ENCODE measurements around the gene ZNF511. TPM values are rescaled to one million over a fixed set of nuclear protein-coding genes. Genes with fewer than 3 reads are reported as not detected.

ZNF511 gene
- total and polyA plus RNA-seq, 9 of the 15 experiments (the other 6 are each of a cell fraction or from before 2014, with no cell fraction given) = 0.61 to 69.3 (median 40.1) TPM

DNA sequence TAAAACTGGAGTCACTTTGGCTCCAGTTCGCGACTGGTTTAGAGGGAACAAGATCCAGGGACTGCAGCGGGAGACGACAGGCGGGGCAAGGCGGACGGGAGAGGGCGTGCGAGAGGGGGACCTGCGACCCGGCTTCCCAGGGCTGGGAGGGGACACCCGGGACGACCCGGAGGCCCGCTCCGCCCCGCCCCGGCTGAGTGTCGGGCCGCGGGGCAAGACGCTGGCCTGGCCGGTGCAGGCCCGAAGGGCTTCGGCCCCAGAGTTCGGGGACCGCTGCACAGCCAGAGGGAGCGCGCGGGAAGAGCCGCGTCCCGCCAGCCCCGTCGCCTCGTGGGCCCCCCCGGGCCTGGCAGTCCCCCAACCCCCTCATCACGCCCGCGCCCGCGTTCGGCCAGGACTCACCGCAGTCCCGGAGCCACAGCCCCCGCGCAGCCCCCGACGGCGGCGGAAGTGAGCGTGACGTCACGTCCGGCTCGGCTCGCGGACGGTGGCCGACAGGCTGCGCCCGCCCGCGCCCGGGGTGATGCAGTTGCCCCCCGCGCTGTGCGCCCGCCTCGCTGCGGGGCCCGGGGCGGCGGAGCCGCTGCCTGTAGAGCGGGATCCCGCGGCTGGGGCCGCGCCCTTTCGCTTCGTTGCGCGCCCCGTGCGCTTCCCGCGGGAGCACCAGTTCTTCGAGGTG, at the start of gene ZNF511, which contains the start of gene TUBGCP2 (continued):
- TF ChIP-seq, protein P1, sequence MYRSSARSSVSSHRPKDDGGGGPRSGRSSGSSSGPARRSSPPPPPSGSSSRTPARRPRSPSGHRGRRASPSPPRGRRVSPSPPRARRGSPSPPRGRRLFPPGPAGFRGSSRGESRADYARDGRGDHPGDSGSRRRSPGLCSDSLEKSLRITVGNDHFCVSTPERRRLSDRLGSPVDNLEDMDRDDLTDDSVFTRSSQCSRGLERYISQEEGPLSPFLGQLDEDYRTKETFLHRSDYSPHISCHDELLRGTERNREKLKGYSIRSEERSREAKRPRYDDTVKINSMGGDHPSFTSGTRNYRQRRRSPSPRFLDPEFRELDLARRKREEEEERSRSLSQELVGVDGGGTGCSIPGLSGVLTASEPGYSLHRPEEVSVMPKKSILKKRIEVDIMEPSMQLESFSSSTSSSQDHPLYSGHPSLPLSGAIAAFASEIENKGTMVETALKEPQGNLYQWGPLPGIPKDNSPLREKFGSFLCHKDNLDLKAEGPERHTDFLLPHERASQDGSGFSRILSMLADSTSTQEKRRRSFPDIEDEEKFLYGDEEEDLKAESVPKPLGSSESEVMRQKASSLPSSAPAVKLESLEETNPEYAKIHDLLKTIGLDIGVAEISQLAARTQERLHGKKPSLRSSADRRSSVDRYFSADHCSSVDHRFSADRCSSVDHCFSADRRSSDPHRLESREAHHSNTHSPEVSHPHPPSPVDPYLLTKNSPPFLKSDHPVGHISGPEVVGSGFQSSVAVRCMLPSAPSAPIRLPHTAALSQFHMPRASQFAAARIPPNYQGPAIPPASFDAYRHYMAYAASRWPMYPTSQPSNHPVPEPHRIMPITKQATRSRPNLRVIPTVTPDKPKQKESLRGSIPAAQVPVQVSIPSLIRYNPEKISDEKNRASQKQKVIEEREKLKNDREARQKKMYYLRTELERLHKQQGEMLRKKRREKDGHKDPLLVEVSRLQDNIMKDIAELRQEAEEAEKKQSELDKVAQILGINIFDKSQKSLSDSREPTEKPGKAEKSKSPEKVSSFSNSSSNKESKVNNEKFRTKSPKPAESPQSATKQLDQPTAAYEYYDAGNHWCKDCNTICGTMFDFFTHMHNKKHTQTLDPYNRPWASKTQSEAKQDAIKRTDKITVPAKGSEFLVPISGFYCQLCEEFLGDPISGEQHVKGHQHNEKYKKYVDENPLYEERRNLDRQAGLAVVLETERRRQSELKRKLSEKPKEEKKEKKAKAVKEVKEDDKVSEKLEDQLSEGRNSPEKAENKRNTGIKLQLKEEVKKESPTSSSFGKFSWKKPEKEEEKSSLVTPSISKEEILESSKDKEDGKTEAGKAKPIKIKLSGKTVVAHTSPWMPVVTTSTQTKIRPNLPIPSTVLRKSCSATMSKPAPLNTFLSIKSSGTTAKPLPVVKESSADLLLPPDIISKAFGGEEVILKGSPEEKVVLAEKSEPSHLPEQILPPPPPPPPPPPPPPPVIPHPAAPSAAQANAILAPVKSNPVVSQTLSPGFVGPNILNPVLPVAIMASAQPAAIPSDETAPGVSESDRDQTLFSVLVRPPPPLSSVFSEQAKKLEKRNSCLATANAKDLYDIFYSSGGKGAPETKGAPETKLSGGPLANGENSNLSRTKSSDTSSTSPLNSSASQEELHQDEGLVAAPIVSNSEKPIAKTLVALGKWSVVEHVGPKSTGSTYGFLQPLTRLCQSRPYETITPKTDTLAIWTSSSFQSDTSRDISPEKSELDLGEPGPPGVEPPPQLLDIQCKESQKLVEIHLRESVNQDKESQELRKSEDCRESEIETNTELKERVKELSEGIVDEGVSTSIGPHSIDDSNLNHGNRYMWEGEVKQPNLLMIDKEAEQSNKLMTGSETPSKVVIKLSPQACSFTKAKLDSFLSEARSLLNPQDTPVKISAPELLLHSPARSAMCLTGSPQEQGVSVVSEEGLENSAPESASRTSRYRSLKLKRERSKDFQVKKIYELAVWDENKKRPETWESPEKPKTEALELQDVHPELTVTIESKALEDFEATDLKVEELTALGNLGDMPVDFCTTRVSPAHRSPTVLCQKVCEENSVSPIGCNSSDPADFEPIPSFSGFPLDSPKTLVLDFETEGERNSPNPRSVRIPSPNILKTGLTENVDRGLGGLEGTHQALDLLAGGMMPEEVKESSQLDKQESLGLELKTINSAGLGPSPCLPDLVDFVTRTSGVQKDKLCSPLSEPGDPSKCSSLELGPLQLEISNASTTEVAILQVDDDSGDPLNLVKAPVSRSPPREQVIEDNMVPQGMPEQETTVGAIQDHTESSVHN (IDR thresholded peaks at IDR 0.05; ENCODE audit: borderline replicate concordance in 1 of 2, low read depth in 1 of 2) = no peak
- TF ChIP-seq FOXJ2 (tag; IDR thresholded peaks at IDR 0.05) (no peak), CHD4 (IDR thresholded peaks at IDR 0.05; ENCODE audit: insufficient read depth, insufficient replicate concordance, low read depth, low read length, poor library complexity, severe bottlenecking) (no peak), ZNF830 (CRISPR knock-in tag; IDR thresholded peaks at IDR 0.05) (no peak), SLC30A9 (CRISPR knock-in tag; IDR thresholded peaks at IDR 0.05) (no peak), L3MBTL2 (IDR thresholded peaks at IDR 0.05) (peak; percentile 76), MEF2A (IDR thresholded peaks at IDR 0.05; ENCODE audit: control insufficient read depth, low read depth, low read length) (no peak), ARID1B (IDR thresholded peaks at IDR 0.05) (no peak)
- TF ChIP-seq, protein P2, sequence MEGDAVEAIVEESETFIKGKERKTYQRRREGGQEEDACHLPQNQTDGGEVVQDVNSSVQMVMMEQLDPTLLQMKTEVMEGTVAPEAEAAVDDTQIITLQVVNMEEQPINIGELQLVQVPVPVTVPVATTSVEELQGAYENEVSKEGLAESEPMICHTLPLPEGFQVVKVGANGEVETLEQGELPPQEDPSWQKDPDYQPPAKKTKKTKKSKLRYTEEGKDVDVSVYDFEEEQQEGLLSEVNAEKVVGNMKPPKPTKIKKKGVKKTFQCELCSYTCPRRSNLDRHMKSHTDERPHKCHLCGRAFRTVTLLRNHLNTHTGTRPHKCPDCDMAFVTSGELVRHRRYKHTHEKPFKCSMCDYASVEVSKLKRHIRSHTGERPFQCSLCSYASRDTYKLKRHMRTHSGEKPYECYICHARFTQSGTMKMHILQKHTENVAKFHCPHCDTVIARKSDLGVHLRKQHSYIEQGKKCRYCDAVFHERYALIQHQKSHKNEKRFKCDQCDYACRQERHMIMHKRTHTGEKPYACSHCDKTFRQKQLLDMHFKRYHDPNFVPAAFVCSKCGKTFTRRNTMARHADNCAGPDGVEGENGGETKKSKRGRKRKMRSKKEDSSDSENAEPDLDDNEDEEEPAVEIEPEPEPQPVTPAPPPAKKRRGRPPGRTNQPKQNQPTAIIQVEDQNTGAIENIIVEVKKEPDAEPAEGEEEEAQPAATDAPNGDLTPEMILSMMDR (IDR thresholded peaks at IDR 0.05 in 2 of 3, conservative IDR thresholded peaks at IDR 0.05 in 1 of 3; ENCODE audit: insufficient read depth in 2 of 3, low read depth in 1 of 3, low read length in 3 of 3) = peak in 1 of 3 experiments; percentile 20; a peak in 1 of 6 replicates

Measured in K562 (cell line).